ENCODE measurements around the gene ADGRL2.

The ADGRL2 gene

DNA sequence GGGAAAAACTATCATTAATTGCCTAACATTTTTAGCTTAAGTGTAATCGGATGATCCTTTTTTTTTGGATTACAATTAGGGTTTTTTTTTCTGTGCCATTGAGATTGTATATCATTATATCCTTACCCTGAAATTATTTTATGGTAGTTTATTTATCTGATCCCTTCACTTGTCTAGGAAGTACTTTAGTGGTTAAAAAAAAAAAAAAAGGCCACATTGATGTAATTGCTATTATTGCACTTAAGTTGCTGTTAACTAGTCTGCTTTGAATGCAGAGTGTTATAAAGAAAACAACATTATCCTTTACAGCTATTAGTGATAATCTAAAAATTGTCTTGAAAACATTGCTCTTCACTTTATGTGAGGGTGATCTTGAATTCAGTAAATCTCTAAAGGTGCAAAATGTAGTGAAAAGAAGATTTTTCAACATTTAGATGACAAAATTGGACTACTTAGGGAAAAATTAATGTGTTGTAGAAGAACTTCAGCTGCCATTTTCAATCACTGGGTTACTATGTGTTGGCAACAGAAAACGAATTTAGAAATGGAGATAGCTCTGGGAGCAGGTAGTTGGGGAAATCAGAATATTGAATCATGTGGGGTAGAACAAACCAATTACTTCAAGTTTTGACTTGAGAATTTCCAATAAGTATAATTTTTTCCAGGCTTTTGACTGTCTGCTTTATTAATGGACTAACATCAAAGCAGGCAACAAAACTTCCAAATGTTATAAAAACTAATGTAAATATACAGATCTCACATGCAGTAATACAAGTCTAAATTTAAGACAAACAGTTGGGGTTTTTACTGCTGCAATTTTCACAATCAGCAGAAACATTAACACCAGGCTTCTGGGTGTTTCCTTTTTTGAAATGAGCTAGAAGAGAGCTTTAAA is 5.0 kb downstream of the ADGRL2 start:
- DNase-seq (ENCODE audit: low spot score), result no peak

DNA sequence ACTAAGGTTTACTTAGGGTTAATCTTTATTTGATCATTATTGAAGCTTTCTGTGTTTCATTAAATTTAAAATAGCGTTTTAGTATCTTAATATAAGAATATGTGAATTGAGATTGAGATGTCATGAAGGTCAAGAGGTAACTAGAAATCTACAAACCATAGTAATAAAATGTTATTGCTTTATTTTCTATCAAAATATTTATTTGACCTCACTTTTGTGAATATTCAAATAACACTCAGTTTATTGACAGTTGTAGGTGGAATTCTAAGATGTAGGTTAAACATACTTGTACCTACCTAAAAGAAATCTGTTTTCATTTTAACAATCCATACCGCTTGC is 5.7 kb downstream of the ADGRL2 start:
- no peak for DNase-seq (ENCODE audit: low spot score)

DNA sequence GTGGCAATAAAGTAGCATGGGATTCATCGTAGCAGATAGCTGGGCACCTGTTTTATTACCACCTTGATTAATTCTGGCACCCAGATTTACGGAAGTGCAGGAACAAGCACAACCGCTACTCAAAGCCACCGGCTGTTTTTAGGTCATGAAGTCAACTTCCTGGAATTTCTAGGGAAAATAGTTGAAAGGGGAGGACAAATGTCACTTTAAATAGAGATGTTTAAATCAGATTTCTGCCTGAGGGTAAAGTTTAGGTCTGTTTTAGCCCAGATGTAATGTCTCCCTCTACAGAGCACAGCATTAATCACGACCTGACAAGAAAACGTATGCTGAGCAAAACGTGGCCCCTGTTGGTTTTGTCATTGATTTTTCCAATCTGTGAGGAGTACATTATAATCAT is 8.0 kb downstream of the ADGRL2 start:
- no peak for DNase-seq (ENCODE audit: low spot score)

DNA sequence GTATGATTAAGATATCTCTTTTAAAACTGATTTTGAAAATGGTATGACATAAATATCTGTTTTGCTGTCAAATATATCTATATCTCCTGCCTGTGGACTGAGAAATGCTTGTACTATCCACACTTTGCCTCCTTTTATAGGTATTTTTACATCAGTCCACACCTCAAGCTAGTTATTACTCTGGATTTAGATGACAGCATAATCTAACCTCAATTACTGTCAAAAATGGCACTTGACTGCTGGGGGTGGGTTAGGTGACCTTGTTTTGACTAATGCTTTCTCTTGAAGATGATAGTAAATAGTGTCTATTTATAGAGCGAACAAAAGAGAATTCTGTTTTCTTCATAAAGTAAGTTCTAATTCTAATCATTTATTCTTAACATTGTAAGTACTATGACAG is 9.1 kb downstream of the ADGRL2 start:
- DNase-seq (ENCODE audit: low spot score), result no peak

DNA sequence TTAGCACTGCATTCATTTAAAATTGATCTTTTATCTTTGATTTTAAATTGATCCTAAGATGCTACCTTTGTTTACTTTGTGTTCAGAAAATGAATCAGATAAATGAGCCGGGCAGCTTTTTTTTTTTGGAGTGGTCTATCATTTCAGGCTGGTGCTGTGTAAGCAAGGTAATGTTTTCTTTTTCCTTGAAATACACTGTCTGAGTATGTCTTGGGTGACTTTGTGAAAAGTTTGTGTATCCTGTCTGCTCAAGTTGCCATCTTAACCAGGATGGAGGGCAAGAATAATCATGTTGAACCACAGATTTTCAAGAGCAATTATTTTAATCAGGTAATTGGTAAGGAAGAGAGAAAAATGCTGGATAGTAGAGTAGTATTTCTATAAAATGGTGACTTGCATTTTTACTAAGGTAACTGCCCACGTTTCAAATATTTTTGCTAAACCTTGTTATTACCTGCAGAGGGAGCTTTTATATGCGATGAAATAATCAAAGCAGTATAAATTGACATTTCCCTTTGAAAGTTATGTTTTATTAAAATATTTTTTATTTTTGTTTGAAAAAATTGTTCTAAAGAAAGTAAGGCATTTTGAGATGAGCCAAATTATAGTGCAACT is 11.1 kb downstream of the ADGRL2 start:
- no peak for DNase-seq (ENCODE audit: low spot score)

DNA sequence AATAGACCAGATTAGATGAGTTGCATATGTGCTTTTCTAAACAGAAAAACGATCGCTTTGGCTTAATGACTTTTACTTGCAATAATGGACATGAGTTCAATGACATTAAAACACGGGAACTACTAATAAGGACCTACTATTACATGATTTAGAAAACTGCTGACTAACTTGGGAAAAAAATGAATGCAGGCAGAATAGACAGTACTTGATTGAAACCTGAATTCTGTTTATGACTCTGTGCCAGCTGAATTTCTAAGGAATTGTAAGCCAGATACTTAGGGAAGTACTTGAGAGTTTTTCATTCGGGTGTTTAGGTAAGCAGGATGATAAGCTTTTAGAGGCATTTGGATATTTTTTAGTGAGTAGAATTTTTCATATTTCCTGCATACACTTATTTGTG is 12.0 kb downstream of the ADGRL2 start:
- DNase-seq (ENCODE audit: low spot score), result no peak

DNA sequence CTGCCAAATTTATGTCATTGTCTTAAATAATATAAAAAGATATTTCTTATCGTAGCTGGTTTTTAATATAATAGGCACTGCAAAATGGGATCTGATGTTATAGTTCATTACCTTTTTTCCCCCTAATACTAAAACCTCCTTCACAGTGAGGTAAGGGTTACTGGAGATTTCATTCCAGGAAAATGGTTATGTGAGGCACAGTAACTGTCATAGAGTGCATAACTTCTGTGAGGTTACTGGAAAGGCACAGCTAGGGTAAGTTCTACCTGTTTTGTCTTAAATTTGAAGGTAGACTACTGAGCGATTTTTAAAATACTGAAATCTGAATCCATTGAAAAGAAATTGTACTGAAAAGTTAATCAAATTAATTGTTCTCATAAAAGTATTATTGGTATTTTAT is 13.0 kb downstream of the ADGRL2 start:
- DNase-seq (ENCODE audit: low spot score), result no peak

DNA sequence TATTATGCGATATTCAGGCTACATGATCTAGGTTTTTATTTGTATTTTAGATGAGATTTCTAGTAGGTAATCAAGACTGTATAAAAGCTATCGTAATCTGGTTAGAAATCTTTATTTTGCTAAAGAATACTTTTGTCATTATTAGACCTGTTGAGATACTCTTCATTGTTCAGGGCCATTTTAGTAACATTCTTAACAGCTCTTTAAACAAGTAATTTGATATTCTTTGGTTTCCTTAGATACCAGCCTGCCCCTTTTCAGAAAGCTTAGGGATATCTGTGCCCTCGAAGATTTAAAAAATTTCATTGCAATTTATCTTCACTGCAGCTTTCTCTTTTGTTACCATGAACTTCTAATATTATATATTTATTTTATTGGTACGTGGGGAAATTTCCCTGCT is 18.9 kb downstream of the ADGRL2 start:
- DNase-seq (ENCODE audit: low spot score), result no peak

DNA sequence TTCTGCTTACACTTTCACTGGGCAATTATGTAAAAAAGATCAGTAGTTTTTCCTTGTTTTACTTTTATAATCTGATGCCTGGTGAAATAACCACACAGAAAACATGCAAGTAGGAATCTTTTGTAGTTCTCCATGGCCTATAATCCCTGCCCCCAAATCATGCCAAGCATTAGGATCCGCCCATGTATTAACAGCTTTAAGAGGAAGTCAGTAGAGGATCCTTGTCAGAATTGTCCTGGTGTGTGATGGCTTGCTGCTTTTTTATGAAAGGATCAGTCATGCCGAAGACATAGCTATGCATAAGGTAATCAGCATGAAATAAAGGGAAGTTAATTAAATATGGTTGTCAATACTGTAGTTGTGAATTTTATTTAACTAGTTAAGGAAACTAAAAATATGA is 20.0 kb downstream of the ADGRL2 start:
- no peak for DNase-seq (ENCODE audit: low spot score)

DNA sequence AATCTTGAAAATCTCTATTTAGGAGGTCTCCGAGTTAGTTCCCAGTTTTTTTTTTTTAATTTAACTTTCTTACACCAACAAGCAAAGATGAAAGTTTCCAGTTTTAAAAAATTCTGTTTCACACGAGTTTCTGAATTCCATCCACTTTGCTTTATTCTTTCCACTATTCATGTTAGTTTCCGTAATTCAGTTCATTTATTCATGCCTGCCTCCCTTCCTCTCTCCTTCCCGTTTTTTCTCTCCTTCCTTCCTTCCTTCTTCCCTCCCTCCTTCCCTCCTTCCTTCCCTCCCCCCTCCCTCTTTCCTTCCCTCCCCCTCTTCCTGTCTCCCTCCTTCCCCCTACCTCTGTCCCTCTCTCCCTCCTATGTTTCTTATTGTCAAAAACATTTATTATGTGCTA is 22.3 kb downstream of the ADGRL2 start:
- DNase-seq (ENCODE audit: low spot score), result no peak

DNA sequence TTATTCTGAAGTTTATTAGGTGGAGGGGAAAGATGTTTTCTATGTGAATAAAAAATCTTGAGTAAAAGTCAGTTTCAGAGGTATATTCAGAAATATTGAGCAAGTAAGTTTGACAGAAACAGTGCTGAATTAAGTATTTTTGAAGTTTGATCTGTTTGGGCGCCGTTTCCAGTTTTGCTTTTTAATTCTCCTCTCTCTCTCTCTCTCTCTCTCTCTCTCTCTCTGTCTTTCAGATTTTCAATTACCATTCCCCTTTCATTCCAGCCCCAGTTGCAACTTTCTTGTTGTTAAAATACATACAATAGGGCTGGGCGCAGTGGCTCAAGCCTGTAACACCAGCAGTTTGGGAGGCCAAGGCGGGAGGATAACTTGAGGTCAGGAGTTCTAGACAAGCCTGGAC is 24.0 kb downstream of the ADGRL2 start:
- no peak for DNase-seq (ENCODE audit: low spot score)

DNA sequence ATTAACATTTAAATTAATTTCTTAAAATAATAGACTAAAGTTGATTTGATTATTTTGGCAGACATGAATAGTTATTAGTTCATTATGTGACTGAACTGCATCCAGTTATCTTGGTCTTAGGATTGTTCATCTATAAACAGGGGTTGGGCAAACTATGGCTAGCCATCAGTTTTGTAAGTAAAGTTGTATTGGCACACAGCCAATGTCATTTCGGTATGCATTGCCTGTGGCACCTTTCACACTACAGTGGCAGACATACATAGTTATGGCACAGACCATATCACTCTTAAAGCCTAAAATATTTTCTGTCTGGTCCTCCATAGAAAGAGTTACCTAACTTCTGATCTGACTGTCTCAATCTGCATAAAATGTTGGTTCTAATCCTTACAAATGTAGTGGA is 27.2 kb downstream of the ADGRL2 start:
- DNase-seq (ENCODE audit: low spot score), result no peak

DNA sequence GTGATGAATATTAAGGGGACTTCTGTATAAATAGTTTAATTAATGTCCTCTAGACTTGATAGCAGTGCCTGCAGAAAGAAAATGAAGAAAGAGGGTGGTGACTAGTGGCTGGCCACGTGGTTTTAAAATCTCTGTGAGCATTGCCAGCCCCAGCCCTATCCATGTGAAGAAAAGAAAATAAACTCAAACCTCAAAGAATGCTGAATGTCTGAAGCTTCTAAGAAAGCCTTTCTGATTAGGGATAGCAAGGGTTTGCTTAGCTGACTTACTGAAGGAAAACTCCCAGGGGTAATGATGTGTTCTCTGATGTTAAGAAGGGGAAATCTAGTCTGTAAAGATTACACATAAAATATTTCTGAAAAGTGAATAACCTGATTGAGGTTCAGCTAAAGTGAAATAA is 31.8 kb downstream of the ADGRL2 start:
- DNase-seq (ENCODE audit: low spot score), result no peak

DNA sequence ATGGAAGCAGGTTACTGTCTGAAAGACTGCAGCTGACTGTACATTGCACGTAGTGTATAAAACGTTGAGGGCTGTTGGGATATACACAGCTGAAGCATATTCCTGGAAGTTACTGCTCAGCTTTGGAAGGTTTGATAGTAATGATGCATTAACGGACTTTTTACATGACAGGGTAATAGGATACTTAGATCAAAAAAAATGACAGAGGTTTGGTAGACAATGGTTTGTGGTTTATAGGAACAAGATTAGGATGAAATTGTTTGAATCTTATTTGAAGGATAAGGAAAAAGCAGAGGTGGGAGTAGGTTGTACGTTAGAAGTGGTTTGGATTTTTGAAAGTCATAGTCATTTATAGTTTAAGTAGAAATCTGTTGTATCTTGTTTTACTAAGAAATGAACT is 33.0 kb downstream of the ADGRL2 start:
- DNase-seq (ENCODE audit: low spot score), result no peak

DNA sequence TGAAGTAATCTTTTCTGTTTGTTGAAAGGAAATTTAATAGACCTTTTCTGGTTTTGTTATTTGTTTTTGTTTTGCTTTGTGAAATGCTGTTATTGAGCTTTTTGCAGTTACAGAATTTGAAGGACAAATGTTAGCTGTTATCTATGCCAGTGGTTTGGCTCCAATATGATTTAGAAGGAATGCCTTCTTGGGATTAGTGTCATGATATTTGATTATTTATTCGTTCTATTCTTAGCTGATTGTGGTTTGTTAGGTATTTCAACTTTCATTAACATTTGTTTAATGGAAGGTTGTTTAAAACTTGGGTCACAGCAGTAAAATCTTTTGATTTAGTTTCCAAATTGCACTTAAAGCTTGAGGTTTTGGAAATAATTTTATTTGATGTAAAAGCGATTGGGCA is 33.5 kb downstream of the ADGRL2 start:
- no peak for DNase-seq (ENCODE audit: low spot score)

DNA sequence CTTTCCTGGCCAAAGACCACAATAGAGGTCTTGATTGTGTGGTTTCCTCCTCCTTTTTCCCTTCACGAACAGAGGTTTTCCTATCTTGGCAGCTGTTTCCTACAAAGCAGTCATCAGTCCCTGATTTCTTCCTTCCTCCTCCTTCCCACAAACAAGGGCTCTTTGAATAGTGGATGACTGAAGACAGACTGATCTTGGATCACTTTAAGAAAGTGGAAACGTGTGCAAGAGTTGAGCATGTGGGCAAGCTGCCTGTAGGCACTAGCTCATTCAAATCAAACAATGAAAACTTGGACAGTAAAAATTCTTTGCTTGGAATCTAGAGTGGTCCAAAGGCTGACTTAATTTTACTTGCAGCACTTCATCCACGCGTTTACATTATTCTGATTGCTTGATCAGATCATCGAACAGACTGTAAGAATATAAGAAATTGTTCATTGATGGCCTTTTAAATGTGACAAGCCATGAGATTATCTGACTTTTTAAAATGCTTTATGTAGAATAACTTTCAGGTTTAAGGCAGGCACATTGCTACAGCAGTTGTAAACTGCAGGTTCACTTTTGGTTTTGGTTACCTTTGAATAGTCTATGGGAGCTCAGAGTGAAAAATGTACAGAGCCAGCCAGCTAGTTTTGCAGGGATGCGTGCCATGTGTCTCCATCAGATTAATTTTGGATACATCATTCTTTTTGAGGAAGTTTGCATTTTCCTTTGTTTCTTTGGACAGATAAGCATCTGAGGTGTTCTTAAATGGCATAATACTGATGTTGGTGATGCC is 34.4 kb downstream of the ADGRL2 start:
- no peak for DNase-seq (ENCODE audit: low spot score)

DNA sequence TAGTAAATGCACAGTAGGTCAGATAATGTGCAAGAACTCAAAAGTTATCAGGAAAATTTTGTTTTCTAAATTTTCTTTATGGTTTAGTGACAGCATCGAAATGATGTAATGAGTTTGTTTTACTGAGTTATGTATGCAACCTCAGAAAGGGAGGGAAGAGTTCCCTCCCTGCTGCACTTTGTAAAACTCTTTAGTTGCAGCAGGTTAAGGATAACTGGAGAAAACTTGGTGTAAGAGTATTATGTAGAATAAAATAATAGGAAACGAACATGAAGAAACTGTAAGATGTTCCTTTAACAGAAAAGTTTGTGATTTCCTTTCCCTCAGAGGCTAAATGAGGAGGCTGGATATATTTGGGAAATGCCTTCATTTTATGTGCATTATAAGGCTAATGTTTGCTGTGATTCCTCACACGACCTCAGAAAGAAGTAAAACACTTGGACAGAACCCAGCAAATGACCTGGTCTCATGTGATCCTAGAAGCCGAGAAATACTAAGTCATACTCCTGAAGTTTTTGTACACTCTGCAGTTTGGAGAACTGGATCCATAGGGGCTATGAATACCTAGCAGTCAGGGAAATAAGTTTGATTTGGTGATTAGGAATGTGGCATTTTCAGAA is 35.4 kb downstream of the ADGRL2 start:
- no peak for DNase-seq (ENCODE audit: low spot score)

DNA sequence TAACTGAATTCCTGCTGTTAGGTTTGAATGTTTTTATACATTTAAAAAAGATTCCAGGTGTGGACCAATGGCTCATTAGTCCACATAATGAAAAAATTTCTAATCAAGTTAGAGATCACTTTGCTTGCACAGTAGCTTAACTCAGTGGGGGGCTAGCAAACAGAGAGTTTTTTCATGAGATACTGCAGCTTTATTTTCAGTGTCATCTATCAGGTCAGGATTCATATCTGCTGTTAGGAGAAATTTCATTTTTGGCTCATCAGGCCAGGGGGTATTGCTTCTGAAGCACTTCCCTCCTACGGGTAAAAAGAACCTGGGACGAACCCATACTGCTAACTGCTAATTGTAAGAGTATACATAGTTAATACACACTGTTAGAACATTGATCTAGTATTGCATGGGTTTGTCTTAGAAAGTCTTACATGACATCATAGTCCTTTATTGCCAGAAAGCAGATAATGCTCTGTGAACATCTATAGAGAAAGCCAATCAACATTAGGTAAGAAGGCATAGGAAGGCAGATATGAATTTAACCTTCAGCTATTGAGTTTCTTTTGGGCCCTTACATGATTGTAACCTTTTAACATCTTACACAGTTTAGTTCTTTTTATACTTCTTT is 38.0 kb downstream of the ADGRL2 start:
- DNase-seq (ENCODE audit: low spot score), result no peak

DNA sequence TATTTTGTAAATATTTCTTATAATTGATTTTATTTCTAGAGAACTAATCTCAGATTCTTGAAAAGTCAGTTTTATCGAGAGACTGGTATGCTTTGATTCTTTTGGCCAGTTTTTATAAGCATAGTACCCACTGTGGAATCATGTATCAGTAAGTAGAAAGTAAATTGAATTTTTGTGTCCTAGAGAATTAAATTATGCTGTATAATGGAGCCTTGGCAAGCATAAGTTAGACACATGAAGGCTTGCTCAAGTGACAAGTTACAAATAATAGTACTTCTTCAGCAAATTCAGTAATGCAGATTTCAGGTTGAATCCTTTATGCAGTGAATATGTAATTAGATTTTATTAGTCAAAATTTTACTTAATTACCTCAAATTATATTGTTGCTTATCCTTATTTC is 40.1 kb downstream of the ADGRL2 start:
- no peak for DNase-seq (ENCODE audit: low spot score)

DNA sequence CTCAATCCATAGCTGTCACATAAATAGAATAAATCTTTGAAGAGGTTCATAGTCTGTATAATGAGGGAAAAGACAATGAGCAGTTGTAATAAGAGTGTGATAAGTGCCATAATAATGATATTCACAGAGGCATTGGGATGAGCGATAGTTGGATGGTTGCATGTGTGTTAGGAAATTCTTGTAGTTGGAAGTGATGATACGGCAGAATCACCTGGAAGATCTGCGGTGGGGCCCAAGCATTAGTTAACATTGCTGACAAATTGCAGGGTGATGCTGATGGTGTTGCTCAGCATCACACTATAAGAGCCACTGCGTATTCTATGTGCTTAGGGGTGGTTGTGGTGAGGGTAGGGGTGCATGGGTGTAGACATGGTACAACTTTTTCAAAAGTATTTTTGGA is 41.1 kb downstream of the ADGRL2 start:
- no peak for DNase-seq (ENCODE audit: low spot score)

DNA sequence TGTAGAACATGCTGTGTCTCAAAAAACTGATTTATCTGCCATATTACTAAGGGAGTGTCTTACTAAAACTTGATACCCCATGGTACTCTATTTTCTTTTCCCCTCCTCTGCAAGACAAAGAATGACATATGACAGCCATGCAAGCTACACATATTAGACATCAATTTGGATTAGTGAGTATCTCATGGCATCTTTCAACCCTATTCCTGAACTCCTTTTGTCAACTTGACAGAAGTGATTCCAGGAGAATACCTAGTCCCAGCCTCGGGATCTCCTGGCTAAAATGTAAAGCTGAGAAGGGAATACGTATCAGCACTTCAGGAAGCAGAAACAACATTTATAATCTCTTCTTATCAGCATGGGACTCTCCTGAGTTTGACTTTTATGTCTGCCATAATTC is 43.7 kb downstream of the ADGRL2 start:
- DNase-seq (ENCODE audit: low spot score), result no peak

DNA sequence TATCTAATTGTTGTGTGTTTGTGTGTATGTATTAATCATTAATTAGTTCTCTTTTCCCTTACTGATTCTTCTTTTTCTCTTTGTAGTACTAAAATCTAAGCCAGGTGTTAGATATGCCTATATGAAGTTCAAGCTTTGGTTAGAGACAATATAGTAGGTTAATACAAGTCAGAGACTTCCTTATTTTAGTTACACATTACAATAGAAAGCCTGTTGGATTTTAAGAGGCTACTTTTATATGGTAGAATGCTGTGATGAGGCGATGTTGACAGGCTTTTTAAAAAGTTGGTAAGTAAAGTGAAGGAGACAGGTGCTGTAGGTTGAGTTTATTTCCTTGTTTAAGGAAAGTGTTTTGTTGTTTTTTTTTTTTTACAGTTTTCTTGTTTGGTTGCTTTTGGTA is 45.9 kb downstream of the ADGRL2 start:
- DNase-seq (ENCODE audit: low spot score), result no peak

Data from germinal center (tissue), 1 donor.